GM19025 (cell line): Measurements from ENCODE around the gene RABEP1.

ENCODE experiments used
- ATAC-seq: cut with Tn5 transposase; IDR thresholded peaks from one replicate; pipeline ENCODE4 v1.9.1; 2021; ENCODE audit warnings: mild to moderate bottlenecking, low read depth, moderate library complexity; ENCODE audit not compliant: unreplicated experiment

RABEP1 gene

GRCh38 chr17:5264893-5265292 is 17.2 kb upstream of the RABEP1 start:
- no peak for ATAC-seq

GRCh38 chr17:5269241-5269960 is 12.7 kb upstream of the RABEP1 start:
- no peak for ATAC-seq

GRCh38 chr17:5272322-5272721 is 9.8 kb upstream of the RABEP1 start:
- ATAC-seq = no peak

GRCh38 chr17:5282642-5283217 is 646 bp downstream of the RABEP1 start:
- ATAC-seq = no peak

- no peak for ATAC-seq
Measured at GRCh38 chr17:5283571-5284315, 1.7 kb downstream of the RABEP1 start.

GRCh38 chr17:5284681-5285080 is 2.6 kb downstream of the RABEP1 start:
- ATAC-seq = no peak

- ATAC-seq = no peak
Measured at GRCh38 chr17:5286846-5287245, 4.8 kb downstream of the RABEP1 start.

- no peak for ATAC-seq
Measured at GRCh38 chr17:5291683-5292350, 9.7 kb downstream of the RABEP1 start.

- no peak for ATAC-seq
Measured at GRCh38 chr17:5297245-5297644, 15.2 kb downstream of the RABEP1 start.

- ATAC-seq = no peak
Measured at GRCh38 chr17:5299383-5299782, 17.3 kb downstream of the RABEP1 start.

GRCh38 chr17:5304636-5305035 is 22.6 kb downstream of the RABEP1 start:
- no peak for ATAC-seq

- ATAC-seq = no peak
Measured at GRCh38 chr17:5309851-5310250, 27.8 kb downstream of the RABEP1 start.

- no peak for ATAC-seq
Measured at GRCh38 chr17:5325851-5326250, 43.8 kb downstream of the RABEP1 start.

- ATAC-seq = no peak
Measured at GRCh38 chr17:5329784-5330557, 47.9 kb downstream of the RABEP1 start.

GRCh38 chr17:5330981-5331380 is 48.9 kb downstream of the RABEP1 start:
- ATAC-seq = no peak

GRCh38 chr17:5331506-5331905 is 49.4 kb downstream of the RABEP1 start:
- no peak for ATAC-seq

- no peak for ATAC-seq
Measured at GRCh38 chr17:5344914-5345313, 62.8 kb downstream of the RABEP1 start.

- ATAC-seq = no peak
Measured at GRCh38 chr17:5352681-5353289, 70.7 kb downstream of the RABEP1 start.

- ATAC-seq = no peak
Measured at GRCh38 chr17:5354310-5354709, 72.2 kb downstream of the RABEP1 start.

- ATAC-seq = no peak
Measured at GRCh38 chr17:5354886-5355415, 72.9 kb downstream of the RABEP1 start.
